Measurements from ENCODE around the gene ZFHX2.
"Not testable (repeated sequence)": the region's sequence is repeated elsewhere in the genome, so short reads cannot be mapped to it uniquely, and the experiment has no call there.

Gene ZFHX2

GRCh38 chr14:23540141-23540469 lies 11.5 kb downstream of the ZFHX2 start:
- H3K27me3 ChIP-seq: no peaks in the 10 kb centered on the region
- H3K9me3 ChIP-seq: no peaks in the 10 kb centered on the region
- H3K4me1 ChIP-seq: peaks cover 15% of the 10 kb centered on the region
- TF ChIP-seq CTCF (IDR thresholded peaks at IDR 0.05; ENCODE audit: low read depth, low read length): no peak
- no peak for DNase-seq
- H3K36me3 ChIP-seq: no peaks in the 10 kb centered on the region; the same call in 1 of the 2 replicates
- H3K4me3 ChIP-seq (ENCODE audit: low read depth, low read length): no peak overlapping the region

- no peaks in the 10 kb centered on the region for H3K9me3 ChIP-seq
- peak; percentile 59 for DNase-seq
- H3K27me3 ChIP-seq: no peaks in the 10 kb centered on the region
- H3K36me3 ChIP-seq: no peaks in the 10 kb centered on the region; the same call in 1 of the 2 replicates
- peak; percentile 91 for TF ChIP-seq CTCF (IDR thresholded peaks at IDR 0.05; ENCODE audit: low read depth, low read length)
- H3K4me1 ChIP-seq: peaks cover 9% of the 10 kb centered on the region
- H3K4me3 ChIP-seq (ENCODE audit: low read depth, low read length): no peak overlapping the region
Observed at GRCh38 chr14:23539248-23540140, 12.1 kb downstream of the ZFHX2 start.

- Histone ChIP-seq H3K36me3 (no peaks in the 10 kb centered on the region; the same call in 1 of the 2 replicates), H3K4me3 (ENCODE audit: low read depth, low read length) (no peak overlapping the region), H3K27me3 (no peaks in the 10 kb centered on the region), H3K4me1 (peaks cover 6% of the 10 kb centered on the region), H3K9me3 (no peaks in the 10 kb centered on the region)
- DNase-seq: no peak
- TF ChIP-seq CTCF (IDR thresholded peaks at IDR 0.05; ENCODE audit: low read depth, low read length): no peak
Observed at GRCh38 chr14:23538785-23539184, 12.8 kb downstream of the ZFHX2 start.

GRCh38 chr14:23538050-23538718 lies 13.4 kb downstream of the ZFHX2 start:
- Histone ChIP-seq H3K4me3 (ENCODE audit: low read depth, low read length) (no peak overlapping the region), H3K4me1 (peaks cover 6% of the 10 kb centered on the region), H3K27me3 (no peaks in the 10 kb centered on the region), H3K9me3 (no peaks in the 10 kb centered on the region), H3K36me3 (no peaks in the 10 kb centered on the region; the same call in 1 of the 2 replicates)
- DNase-seq: no peak
- no peak for TF ChIP-seq CTCF (IDR thresholded peaks at IDR 0.05; ENCODE audit: low read depth, low read length)

- Histone ChIP-seq H3K4me1 (peaks cover 6% of the 10 kb centered on the region), H3K27me3 (no peaks in the 10 kb centered on the region), H3K9me3 (no peaks in the 10 kb centered on the region), H3K36me3 (no peaks in the 10 kb centered on the region), H3K4me3 (ENCODE audit: low read depth, low read length) (no peak overlapping the region)
- no peak for DNase-seq
- no peak for TF ChIP-seq CTCF (IDR thresholded peaks at IDR 0.05; ENCODE audit: low read depth, low read length)
Observed at GRCh38 chr14:23537351-23538049, 14.1 kb downstream of the ZFHX2 start.

GRCh38 chr14:23536906-23537305 lies 14.7 kb downstream of the ZFHX2 start:
- not testable (repeated sequence) for H3K4me1 ChIP-seq; H3K36me3 ChIP-seq; H3K27me3 ChIP-seq; DNase-seq; H3K9me3 ChIP-seq; H3K4me3 ChIP-seq (ENCODE audit: low read depth, low read length)
